B cell (primary cell): ENCODE results near the gene CASK. TPM values are rescaled to one million over a fixed set of nuclear protein-coding genes. Genes with fewer than 3 reads are reported as not detected.

Experiments
- ATAC-seq: fragments of 200-7000 bp; cut with Tn5 transposase; one replicate; pipeline ENCODE4 v1.10.0; 2021; ENCODE audit warnings: low read depth, mild to moderate bottlenecking, moderate number of reproducible peaks, moderate library complexity
- CTCF ChIA-PET: fragments of 350-600 bp; sonication (Branson Sonifier 250); formaldehyde crosslinking; loops from one replicate; lab custom pipeline; 2021; ENCODE audit warnings: antibody characterized with exemption, inconsistent platforms; lab: Charles Lee
- POLR2A ChIA-PET: fragments of 350-600 bp; sonication (Branson Sonifier 250); formaldehyde crosslinking; loops from one replicate; lab custom pipeline; 2021; ENCODE audit warnings: antibody characterized with exemption; lab: Charles Lee
- DNase-seq: peaks from one replicate; pipeline ENCODE4 v3.0.0; 2013
- H2AFZ ChIP-seq: 2 replicates; pipeline ENCODE4 v1.6.1; 2012; ENCODE audit warnings: mild to moderate bottlenecking, low read depth, low read length; ENCODE audit not compliant: insufficient read depth, poor library complexity, severe bottlenecking
- H3K27ac ChIP-seq, 2 donors: 1 replicate in 1 of 2; 2 replicates in 1 of 2; pipeline ENCODE4 v1.5.1; 2012 to 2013; ENCODE audit warnings: low read length in 2 of 2, mild to moderate bottlenecking in 2 of 2, moderate library complexity in 1 of 2
- H3K27me3 ChIP-seq, 4 experiments: fragments of 200-600 bp in 1 of 4; sonication (generic) in 1 of 4; replicated peaks in 1 of 4; 1 replicate in 2 of 4; 2 replicates in 2 of 4; pipeline versions ENCODE4 v1.6.1 to v1.7.0; 2013 to 2016; ENCODE audit warnings: low read length in 3 of 4, mild to moderate bottlenecking in 2 of 4, mixed read lengths in 1 of 4, moderate library complexity in 1 of 4; ENCODE audit not compliant: insufficient read depth in 4 of 4, control insufficient read depth in 3 of 4; ENCODE audit errors: control extremely low read depth in 1 of 4
- H3K36me3 ChIP-seq, 2 experiments: replicated peaks in 1 of 2; 1 replicate in 1 of 2; 2 replicates in 1 of 2; pipeline versions ENCODE4 v1.6.1 to v1.7.1; 2013; ENCODE audit warnings: low read length in 1 of 2; ENCODE audit not compliant: insufficient read depth in 2 of 2, control insufficient read depth in 1 of 2; ENCODE audit errors: control extremely low read depth in 1 of 2, extremely low read depth in 1 of 2
- H3K4me1 ChIP-seq, 2 donors: fragments of 200-600 bp in 1 of 2; sonication (generic) in 1 of 2; 1 replicate in 1 of 2; 2 replicates in 1 of 2; pipeline versions ENCODE4 v1.5.1 to v1.6.1; 2013 to 2017; ENCODE audit warnings: low read length in 2 of 2; ENCODE audit not compliant: control insufficient read depth in 2 of 2, insufficient read depth in 2 of 2
- H3K4me2 ChIP-seq: replicated peaks from 2 replicates; pipeline ENCODE3; 2012; ENCODE audit warnings: mild to moderate bottlenecking, low read depth, low read length; ENCODE audit not compliant: poor library complexity, severe bottlenecking
- H3K4me3 ChIP-seq, 5 experiments: fragments of 200-600 bp in 1 of 5; sonication (generic) in 1 of 5; 1 replicate in 3 of 5; 2 replicates in 2 of 5; pipeline versions ENCODE4 v1.5.1 to v1.7.0; 2011 to 2016; ENCODE audit warnings: low read length in 4 of 5, mild to moderate bottlenecking in 4 of 5, low read depth in 2 of 5, control low read depth in 1 of 5, moderate library complexity in 1 of 5; ENCODE audit not compliant: insufficient read depth in 1 of 5; ENCODE audit errors: control extremely low read depth in 1 of 5, extremely low read depth in 1 of 5
- H3K79me2 ChIP-seq: fragments of 200-600 bp; sonication (generic); one replicate; pipeline ENCODE4 v1.6.0; 2016; ENCODE audit warnings: low read length; ENCODE audit not compliant: control insufficient read depth, insufficient read depth
- H3K9ac ChIP-seq: fragments of 200-600 bp; sonication (generic); 2 replicates; pipeline ENCODE4 v1.6.1; 2017; ENCODE audit warnings: mild to moderate bottlenecking, low read length, moderate library complexity
- H3K9me3 ChIP-seq, 3 donors: one replicate each; pipeline versions ENCODE4 v1.6.1 to v1.7.1; 2013; ENCODE audit warnings: low read length in 2 of 3; ENCODE audit not compliant: control insufficient read depth in 2 of 3, insufficient read depth in 1 of 3; ENCODE audit errors: control extremely low read depth in 1 of 3
- H4K20me1 ChIP-seq: 2 replicates; pipeline ENCODE4 v1.6.0; 2012; ENCODE audit warnings: mild to moderate bottlenecking, low read length; ENCODE audit not compliant: insufficient read depth, control insufficient read depth, poor library complexity, severe bottlenecking
- H3K27ac Mint-ChIP-seq: one replicate; pipeline ENCODE4 v1.8.0; 2021; ENCODE audit warnings: mixed read lengths
- H3K27me3 Mint-ChIP-seq: one replicate; pipeline ENCODE4 v1.8.0; 2021; ENCODE audit warnings: mixed read lengths
- H3K4me1 Mint-ChIP-seq: one replicate; pipeline ENCODE4 v1.8.0; 2021; ENCODE audit warnings: mixed read lengths
- H3K4me3 Mint-ChIP-seq: one replicate; pipeline ENCODE4 v1.8.0; 2021; ENCODE audit warnings: mixed read lengths
- H3K9me3 Mint-ChIP-seq: one replicate; pipeline ENCODE4 v1.8.0; 2022; ENCODE audit warnings: mixed read lengths; ENCODE audit not compliant: insufficient read depth
- CTCF ChIP-seq: fragments of 200-600 bp; IDR thresholded peaks from one replicate; pipeline ENCODE4 v1.8.0; 2022; ENCODE audit warnings: antibody characterized with exemption, mild to moderate bottlenecking
- EZH2 ChIP-seq: IDR thresholded peaks from 2 replicates; pipeline ENCODE4 v1.6.1; 2012; ENCODE audit warnings: borderline replicate concordance, low read depth, mild to moderate bottlenecking, moderate library complexity, low read length; ENCODE audit not compliant: insufficient read depth, poor library complexity, severe bottlenecking
- WGBS: methylation state at CpG from one replicate; pipeline ENCODE4 v1.1.5; 2013; ENCODE audit warnings: missing lambda C conversion rate; ENCODE audit not compliant: insufficient coverage; 5-methylcytosine and 5-hydroxymethylcytosine counted together
- intact Hi-C: fragments of 100-400 bp; cut with micrococcal nuclease; formaldehyde crosslinking; loops from one replicate; pipeline ENCODE4 v1.10.0; 2022
- polyA plus RNA-seq: library from polyadenylated mRNA; depleted of rRNA; stranded (reverse); fragments of >200 nt; gene quantifications from 2 replicates; pipeline ENCODE4 v1.2.3, GENCODE V29; 2012
- total RNA-seq, 2 donors: library from RNA; stranded (reverse); fragments of 120-200 nt in 1 of 2; gene quantifications; 1 replicate in 1 of 2; 2 replicates in 1 of 2; pipeline versions ENCODE4 v1.2.3 to v1.2.4, GENCODE V29; 2013 to 2022

CASK gene
- total and polyA plus RNA-seq, 2 donors (not counting 1 experiment from before 2014, with no cell fraction given) = 14.2 to 50.4 TPM

- H3K4me3 ChIP-seq = no peak overlapping the region
- no peaks in the 10 kb centered on the region for H4K20me1 ChIP-seq
- no peak for ATAC-seq
- no peak overlapping the region for H3K4me3 Mint-ChIP-seq
- CTCF ChIA-PET = no interaction called here
- no peaks in the 10 kb centered on the region for H3K27me3 Mint-ChIP-seq
- no peaks in the 10 kb centered on the region for H3K79me2 ChIP-seq
- intact Hi-C loops = no loop called here
- TF ChIP-seq CTCF = no peak
- TF ChIP-seq EZH2 = no peak
- no peak overlapping the region for H2AFZ ChIP-seq
- POLR2A ChIA-PET = no interaction called here
- WGBS = 98% methylated on average over 6 of the region's 7 CpGs
- H3K4me1 Mint-ChIP-seq = no peaks in the 10 kb centered on the region
- H3K4me1 ChIP-seq = no peaks in the 10 kb centered on the region
- no peak overlapping the region for H3K27ac ChIP-seq
- no peak overlapping the region for H3K9ac ChIP-seq
- H3K36me3 ChIP-seq = peaks cover 0 to 29% of the 10 kb centered on the region in 2 experiments
- no peaks in the 10 kb centered on the region for H3K9me3 Mint-ChIP-seq
- no peaks in the 10 kb centered on the region for H3K27me3 ChIP-seq
- no peaks in the 10 kb centered on the region for H3K9me3 ChIP-seq
- H3K4me2 ChIP-seq = no peak overlapping the region
- H3K27ac Mint-ChIP-seq = no peak overlapping the region
- no peak for DNase-seq
Measured at GRCh38 chrX:41528784-41529183, 394.6 kb downstream of the CASK start.

- Histone ChIP-seq H3K4me1 (no peaks in the 10 kb centered on the region), H3K27ac (no peak overlapping the region), H2AFZ (no peak overlapping the region), H3K4me2 (no peak overlapping the region), H3K79me2 (no peaks in the 10 kb centered on the region), H3K36me3 (peaks cover 0 to 32% of the 10 kb centered on the region in 2 experiments), H3K4me3 (no peak overlapping the region), H4K20me1 (no peaks in the 10 kb centered on the region), H3K9ac (no peak overlapping the region), H3K9me3 (no peaks in the 10 kb centered on the region), H3K27me3 (no peaks in the 10 kb centered on the region)
- ATAC-seq = no peak
- ChIA-PET POLR2A (no interaction called here), CTCF (no interaction called here)
- no peaks in the 10 kb centered on the region for H3K4me1 Mint-ChIP-seq
- no peaks in the 10 kb centered on the region for H3K27me3 Mint-ChIP-seq
- H3K4me3 Mint-ChIP-seq = no peak overlapping the region
- no peaks in the 10 kb centered on the region for H3K9me3 Mint-ChIP-seq
- TF ChIP-seq EZH2 (no peak), CTCF (no peak)
- WGBS = 88% methylated on average over 3 of the region's 5 CpGs
- no peak for DNase-seq
- H3K27ac Mint-ChIP-seq = no peak overlapping the region
- intact Hi-C loops = no loop called here
Measured at GRCh38 chrX:41526925-41527324, 396.4 kb downstream of the CASK start.
